Epidermal melanocyte (primary cell): Measurements from ENCODE around the gene METTL9.
"Not testable (repeated sequence)": the region's sequence is repeated elsewhere in the genome, so short reads cannot be mapped to it uniquely, and the experiment has no call there.

Source experiments
- DNase-seq: peaks from one replicate; pipeline ENCODE4 v3.0.0; 2011; ENCODE audit warnings: low spot score; ENCODE audit not compliant: insufficient read length

Gene METTL9

GRCh38 chr16:21610006-21610544 is 10.7 kb downstream of the METTL9 start:
- no peak for DNase-seq

GRCh38 chr16:21610766-21611165 is 11.4 kb downstream of the METTL9 start:
- no peak for DNase-seq

DNA sequence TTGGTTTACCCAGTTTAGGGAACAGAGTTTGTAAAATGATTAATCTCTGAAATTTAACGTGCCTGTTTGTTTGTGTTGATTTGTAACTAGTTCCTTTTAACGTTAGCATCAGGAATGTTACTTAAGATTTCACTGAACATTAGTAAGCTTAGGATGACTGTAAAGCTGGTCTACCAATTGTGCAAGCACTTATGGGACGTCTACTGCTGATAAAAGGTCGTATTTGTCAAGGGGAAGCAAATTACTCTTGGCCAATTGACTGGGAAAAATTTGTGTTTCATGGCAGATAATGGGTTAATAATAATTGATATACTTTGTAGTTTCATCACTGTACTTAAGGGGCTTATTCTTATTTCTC is 11.8 kb downstream of the METTL9 start:
- DNase-seq: no peak

GRCh38 chr16:21611556-21612384 is 12.4 kb downstream of the METTL9 start:
- no peak for DNase-seq

GRCh38 chr16:21613361-21613760 is 14.0 kb downstream of the METTL9 start:
- no peak for DNase-seq

GRCh38 chr16:21613781-21614180 is 14.4 kb downstream of the METTL9 start:
- DNase-seq: no peak

DNA sequence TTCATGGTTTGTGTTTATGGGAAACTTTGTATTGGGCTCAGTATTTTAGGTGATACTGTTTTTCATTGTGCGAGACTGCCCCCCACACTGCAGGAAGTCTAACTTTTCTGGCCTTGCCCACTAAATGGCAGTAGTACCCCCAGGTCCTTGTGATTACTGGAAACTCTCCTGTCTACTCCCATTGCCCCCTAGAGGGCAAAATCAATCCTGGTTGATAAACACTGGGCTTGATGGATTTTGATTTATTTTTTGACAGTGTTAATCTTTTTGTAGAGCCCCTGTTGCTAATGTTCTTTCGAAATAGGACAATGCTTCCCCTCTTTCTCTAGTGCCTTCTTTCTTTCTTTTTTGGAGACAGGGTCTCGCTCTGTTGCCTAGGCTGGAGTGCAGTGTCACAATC is 15.5 kb downstream of the METTL9 start:
- no peak for DNase-seq

GRCh38 chr16:21617607-21618006 is 18.2 kb downstream of the METTL9 start:
- no peak for DNase-seq

DNA sequence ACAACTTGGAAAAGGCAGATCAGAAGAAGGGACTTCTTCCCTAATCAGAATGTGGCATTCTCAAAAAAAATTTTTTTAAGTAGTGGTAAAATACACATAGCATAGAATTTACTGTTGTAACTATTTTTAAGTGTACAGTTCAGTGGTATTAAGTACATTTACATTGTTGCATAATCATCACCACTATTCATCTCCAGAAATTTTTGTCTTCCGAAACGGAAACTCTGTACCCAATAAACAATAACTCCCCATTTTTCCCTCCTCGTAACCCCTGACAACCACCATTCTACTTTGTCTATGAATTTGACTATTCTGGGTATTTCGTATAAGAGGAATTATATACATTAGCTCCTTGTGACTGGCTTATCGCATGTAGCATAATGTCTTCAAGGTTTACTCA is 18.9 kb downstream of the METTL9 start:
- no peak for DNase-seq

- DNase-seq: no peak
Measured at GRCh38 chr16:21619765-21620425, 20.5 kb downstream of the METTL9 start.

DNA sequence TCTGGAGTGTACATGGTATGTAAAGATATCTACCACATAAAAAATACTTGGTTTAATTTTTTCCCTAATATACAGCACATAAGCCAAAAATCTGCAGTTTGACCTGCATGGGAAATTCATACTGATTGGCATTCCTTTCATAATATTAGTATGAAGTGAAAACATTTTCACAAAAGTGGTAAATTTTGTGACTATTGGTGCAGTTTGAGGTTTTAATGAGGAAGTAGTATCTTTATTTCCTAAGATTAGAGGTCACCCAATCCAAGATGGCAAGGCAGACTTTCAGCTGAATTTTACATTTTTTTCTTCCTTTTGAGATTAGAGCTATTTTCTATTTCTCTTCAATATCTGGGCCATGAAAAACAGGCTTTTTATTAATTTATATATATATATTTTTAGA is 21.2 kb downstream of the METTL9 start:
- DNase-seq: no peak

GRCh38 chr16:21622545-21622944 is 23.2 kb downstream of the METTL9 start:
- no peak for DNase-seq

DNA sequence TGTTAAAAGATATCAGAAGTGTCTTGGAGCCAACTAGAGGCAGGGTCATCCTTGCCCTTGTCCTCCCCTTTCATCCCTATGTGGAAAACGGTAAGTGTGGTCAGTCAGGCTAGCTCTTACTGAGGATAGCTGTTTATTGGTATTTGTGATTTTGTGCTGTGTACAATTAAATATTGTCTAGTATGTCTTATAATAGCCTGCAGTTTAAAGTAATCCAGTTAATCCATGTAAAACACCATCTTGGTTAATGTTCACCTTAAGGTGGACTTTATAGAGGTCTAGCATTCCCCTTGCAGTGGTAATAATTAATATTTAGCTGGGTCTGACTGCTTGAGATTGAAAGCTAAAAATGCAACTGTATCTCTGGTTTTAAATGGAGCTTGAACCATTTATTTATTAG is 25.6 kb downstream of the METTL9 start:
- no peak for DNase-seq

- DNase-seq: peak; percentile 97
Measured at GRCh38 chr16:21626659-21627277, 27.4 kb downstream of the METTL9 start.

DNA sequence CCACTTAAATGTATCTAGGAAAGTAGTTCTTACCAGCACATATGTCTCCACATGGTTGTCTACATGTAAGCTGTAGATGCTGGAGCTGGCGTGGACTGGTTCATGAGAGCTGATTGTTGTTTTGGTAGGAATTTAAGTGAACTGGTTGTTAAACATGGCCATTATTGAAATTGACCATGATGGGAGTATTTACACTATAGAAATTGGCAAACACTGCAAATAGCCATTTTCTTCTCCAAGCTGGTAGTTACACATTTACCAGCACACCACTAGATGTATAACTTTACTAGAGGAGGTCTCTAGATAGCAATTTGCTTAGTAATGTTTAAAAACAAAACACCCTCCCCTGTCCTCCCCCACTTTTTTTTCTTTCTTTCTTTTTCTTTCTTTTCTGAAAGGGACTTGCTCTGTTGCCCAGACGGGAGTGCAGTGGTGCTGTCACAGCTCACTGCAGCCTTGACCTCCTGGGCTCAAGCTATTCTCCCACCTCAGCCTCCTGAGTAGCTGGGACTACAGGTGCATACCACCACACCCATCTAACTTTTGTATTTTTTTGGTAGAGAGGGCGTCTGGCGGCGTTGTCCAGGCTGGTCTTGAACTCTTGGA is 28.8 kb downstream of the METTL9 start:
- no peak for DNase-seq

- DNase-seq: no peak
Measured at GRCh38 chr16:21628772-21629171, 29.4 kb downstream of the METTL9 start.

GRCh38 chr16:21629616-21630539 is 30.5 kb downstream of the METTL9 start:
- DNase-seq: not testable (repeated sequence)

GRCh38 chr16:21630866-21631265 is 31.5 kb downstream of the METTL9 start:
- DNase-seq: not testable (repeated sequence)

DNA sequence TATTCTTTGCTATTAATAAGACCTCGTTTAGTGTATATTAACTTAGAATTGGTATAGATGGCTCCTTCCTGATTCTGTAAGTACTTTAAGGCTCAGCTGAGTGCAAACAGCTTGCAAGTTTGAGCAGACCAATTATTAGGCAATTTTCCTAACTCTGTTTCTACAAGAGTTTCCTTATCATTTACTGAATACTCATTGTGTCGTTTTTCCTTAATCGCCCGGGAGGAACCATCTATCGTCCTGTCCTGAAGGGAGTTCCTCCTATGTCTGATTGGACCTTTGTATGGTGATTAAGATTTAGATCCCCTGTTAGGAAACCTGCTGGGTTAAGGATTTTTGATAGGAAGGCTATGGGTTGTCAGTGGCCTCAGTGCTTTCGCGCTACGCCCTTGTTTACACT is 32.0 kb downstream of the METTL9 start:
- DNase-seq: not testable (repeated sequence)

GRCh38 chr16:21631951-21632575 is 32.7 kb downstream of the METTL9 start:
- not testable (repeated sequence) for DNase-seq
